Progenitor cell of endocrine pancreas (in vitro differentiated cells): ENCODE results near the gene CCDC192. TPM values are rescaled to one million over a fixed set of nuclear protein-coding genes. Genes with fewer than 3 reads are reported as not detected.

Experiments used
- DNase-seq: peaks from one replicate; pipeline ENCODE4 v3.0.0; 2021; ENCODE audit warnings: low spot score; ENCODE audit not compliant: unreplicated experiment
- H3K27ac Mint-ChIP-seq: 2 replicates; pipeline ENCODE4 v1.8.0; 2021; ENCODE audit warnings: mild to moderate bottlenecking, moderate library complexity, mixed read lengths
- H3K27me3 Mint-ChIP-seq: 2 replicates; pipeline ENCODE4 v1.8.0; 2021; ENCODE audit warnings: mixed read lengths
- H3K36me3 Mint-ChIP-seq: 2 replicates; pipeline ENCODE4 v1.8.0; 2022; ENCODE audit warnings: mixed read lengths; ENCODE audit not compliant: insufficient read depth
- H3K4me1 Mint-ChIP-seq: 2 replicates; pipeline ENCODE4 v1.8.0; 2021; ENCODE audit warnings: low read depth, mixed read lengths
- H3K4me3 Mint-ChIP-seq: 2 replicates; pipeline ENCODE4 v1.8.0; 2021; ENCODE audit warnings: low read depth, mild to moderate bottlenecking, moderate library complexity, mixed read lengths
- H3K9me3 Mint-ChIP-seq: 2 replicates; pipeline ENCODE4 v1.8.0; 2021; ENCODE audit warnings: low read depth, mixed read lengths
- CTCF ChIP-seq: fragments of 200-600 bp; sonication (generic); IDR thresholded peaks from one replicate; pipeline ENCODE4 v1.5.0; 2021; ENCODE audit warnings: antibody characterized with exemption, mild to moderate bottlenecking; ENCODE audit not compliant: unreplicated experiment
- total RNA-seq: library from RNA; stranded (reverse); gene quantifications from 2 replicates; pipeline ENCODE4 v1.2.1, GENCODE V29; 2021

CCDC192 gene
- total RNA-seq, 1 donor from 2014 or later: not detected

GRCh38 chr5:127810707-127811490 is 107.7 kb downstream of the CCDC192 start:
- TF ChIP-seq CTCF: no peak
- Mint-ChIP-seq H3K4me1 (peaks cover 3% of the 10 kb centered on the region), H3K4me3 (no peak overlapping the region), H3K27ac (no peak overlapping the region), H3K9me3 (no peaks in the 10 kb centered on the region), H3K27me3 (no peaks in the 10 kb centered on the region), H3K36me3 (no peaks in the 10 kb centered on the region)
- no peak for DNase-seq

- no peaks in the 10 kb centered on the region for H3K27me3 Mint-ChIP-seq
- no peak for TF ChIP-seq CTCF
- H3K4me3 Mint-ChIP-seq: no peak overlapping the region
- H3K4me1 Mint-ChIP-seq: peaks cover 3% of the 10 kb centered on the region
- no peak for DNase-seq
- peak overlapping the region; percentile 53 for H3K27ac Mint-ChIP-seq
- H3K36me3 Mint-ChIP-seq: no peaks in the 10 kb centered on the region
- H3K9me3 Mint-ChIP-seq: no peaks in the 10 kb centered on the region
Measured at GRCh38 chr5:127812570-127812969, 109.4 kb downstream of the CCDC192 start.

GRCh38 chr5:127813633-127814587 is 110.7 kb downstream of the CCDC192 start:
- peaks cover 4% of the 10 kb centered on the region for H3K9me3 Mint-ChIP-seq
- no peaks in the 10 kb centered on the region for H3K27me3 Mint-ChIP-seq
- no peaks in the 10 kb centered on the region for H3K36me3 Mint-ChIP-seq
- no peak for DNase-seq
- no peak overlapping the region for H3K4me3 Mint-ChIP-seq
- H3K4me1 Mint-ChIP-seq: peaks cover 3% of the 10 kb centered on the region
- TF ChIP-seq CTCF: no peak
- H3K27ac Mint-ChIP-seq: no peak overlapping the region

GRCh38 chr5:127814588-127814973 is 111.4 kb downstream of the CCDC192 start:
- Mint-ChIP-seq H3K27me3 (no peaks in the 10 kb centered on the region), H3K4me1 (peaks cover 3% of the 10 kb centered on the region), H3K9me3 (peaks cover 4% of the 10 kb centered on the region), H3K36me3 (no peaks in the 10 kb centered on the region), H3K4me3 (no peak overlapping the region), H3K27ac (no peak overlapping the region)
- no peak for TF ChIP-seq CTCF
- no peak for DNase-seq

- H3K27me3 Mint-ChIP-seq: no peaks in the 10 kb centered on the region
- peaks cover 18% of the 10 kb centered on the region for H3K4me1 Mint-ChIP-seq
- H3K9me3 Mint-ChIP-seq: peaks cover 8% of the 10 kb centered on the region
- H3K36me3 Mint-ChIP-seq: no peaks in the 10 kb centered on the region
- no peak overlapping the region for H3K27ac Mint-ChIP-seq
- TF ChIP-seq CTCF: no peak
- no peak for DNase-seq
- H3K4me3 Mint-ChIP-seq: no peak overlapping the region
Measured at GRCh38 chr5:127820910-127821553, 117.8 kb downstream of the CCDC192 start.
